Smooth muscle cell (in vitro differentiated cells): ENCODE measurements around the gene CDK6. TPM values are rescaled to one million over a fixed set of nuclear protein-coding genes. Genes with fewer than 3 reads are reported as not detected.
A peak's percentile ranks its signal among the peaks of the same experiment; 100 is the strongest.

Experiments used
- DNase-seq: peaks from one replicate; lab custom pipeline; 2025; ENCODE audit not compliant: unreplicated experiment; lab: John Stamatoyannopoulos, UW
- H2AFZ ChIP-seq: fragments of 200-600 bp; sonication (generic); 2 replicates; pipeline ENCODE4 v1.6.0; 2016; ENCODE audit warnings: antibody characterized with exemption, low read depth, mild to moderate bottlenecking
- H3F3A ChIP-seq: fragments of 200-600 bp; sonication (generic); 2 replicates; pipeline ENCODE4 v1.6.0; 2017; ENCODE audit warnings: antibody characterized with exemption, low read depth
- H3K27ac ChIP-seq: fragments of 200-600 bp; sonication (generic); 2 replicates; pipeline ENCODE4 v1.5.1; 2016; ENCODE audit warnings: low read depth, mild to moderate bottlenecking
- H3K27me3 ChIP-seq: fragments of 200-600 bp; sonication (generic); 2 replicates; pipeline ENCODE4 v1.6.1; 2016; ENCODE audit warnings: low read depth, mild to moderate bottlenecking
- H3K36me3 ChIP-seq: fragments of 200-600 bp; sonication (generic); 2 replicates; pipeline ENCODE4 v1.5.1; 2016; ENCODE audit warnings: low read depth
- H3K4me1 ChIP-seq: fragments of 200-600 bp; sonication (generic); 2 replicates; pipeline ENCODE4 v1.5.1; 2016; ENCODE audit warnings: low read depth
- H3K4me2 ChIP-seq: fragments of 200-600 bp; sonication (generic); 2 replicates; pipeline ENCODE4 v1.6.0; 2016; ENCODE audit warnings: mild to moderate bottlenecking
- H3K4me3 ChIP-seq: fragments of 200-600 bp; sonication (generic); 2 replicates; pipeline ENCODE4 v1.5.1; 2016; ENCODE audit warnings: mild to moderate bottlenecking
- H3K79me2 ChIP-seq: fragments of 200-600 bp; sonication (generic); 2 replicates; pipeline ENCODE4 v1.6.0; 2016; ENCODE audit warnings: low read depth, mild to moderate bottlenecking
- H3K9ac ChIP-seq: fragments of 200-600 bp; sonication (generic); 2 replicates; pipeline ENCODE4 v1.6.0; 2016; ENCODE audit warnings: low read depth
- H3K9me3 ChIP-seq: fragments of 200-600 bp; sonication (generic); replicated peaks from 2 replicates; pipeline ENCODE4 v1.5.1; 2016; ENCODE audit warnings: low read depth
- H4K20me1 ChIP-seq: fragments of 200-600 bp; sonication (generic); 2 replicates; pipeline ENCODE4 v1.6.0; 2016; ENCODE audit warnings: low read depth
- WGBS: methylation state at CpG from one replicate; pipeline ENCODE4 v1.1.7; 2016; ENCODE audit warnings: low lambda C conversion rate; 5-methylcytosine and 5-hydroxymethylcytosine counted together
- polyA plus RNA-seq: library from polyadenylated mRNA; unstranded; fragments of >200 nt; fragmentation: Nextera tagmentation; extraction: Ambion mirVana; gene quantifications from 2 replicates; pipeline ENCODE4 v1.2.1, GENCODE V29; 2016
- total RNA-seq: library from RNA; depleted of rRNA; stranded (reverse); fragments of >200 nt; gene quantifications from 2 replicates; pipeline ENCODE4 v1.2.3, GENCODE V29; 2014
- TF ChIP-seq, protein P1 (sequence below): fragments of 200-600 bp; sonication (generic); IDR thresholded peaks from 2 replicates; pipeline ENCODE4 v1.5.1; 2017; ENCODE audit warnings: borderline replicate concordance, mild to moderate bottlenecking, antibody characterized with exemption; ENCODE audit not compliant: insufficient read depth, poor library complexity, severe bottlenecking

Gene CDK6
- total and polyA plus RNA-seq, 2 experiments from 2014 or later, result 34.2 to 99.2 TPM

DNA sequence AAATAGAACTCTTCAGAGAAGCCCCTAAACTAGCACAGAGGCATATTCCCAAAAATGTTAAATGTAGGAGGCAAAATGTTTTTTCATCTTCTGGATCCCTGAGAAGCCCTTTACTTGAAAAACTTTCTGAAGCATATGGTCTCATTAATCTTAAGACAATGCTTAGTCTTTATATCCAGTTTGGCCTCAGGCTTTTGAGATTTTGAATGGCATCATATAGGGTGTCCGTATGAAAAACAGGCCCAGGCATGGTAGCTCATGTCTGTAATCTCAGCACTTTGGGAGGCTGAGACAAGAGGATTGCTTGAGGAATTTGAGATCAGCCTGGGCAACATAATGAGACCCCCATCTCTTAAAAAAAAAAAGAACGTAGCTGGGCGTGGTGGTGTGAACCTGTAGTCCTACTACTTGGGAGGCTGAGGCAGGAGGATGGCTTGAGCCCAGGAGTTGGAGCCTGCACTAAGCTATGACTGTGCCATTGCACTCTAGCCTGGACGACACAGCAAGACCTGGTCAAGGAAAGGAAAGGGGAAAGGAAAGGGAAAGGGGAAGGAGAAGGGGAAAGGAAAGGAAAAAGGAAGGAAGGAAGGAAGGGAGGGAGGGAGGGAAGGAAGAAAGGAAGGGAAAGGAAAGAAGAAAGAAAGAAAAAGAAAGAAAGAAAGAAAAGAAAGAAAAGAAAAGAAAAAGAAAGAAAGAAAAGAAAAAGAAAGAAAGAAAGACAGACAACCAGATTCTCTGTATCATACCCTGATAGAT, 119.4 kb downstream of the CDK6 start:
- Histone ChIP-seq H3K27ac (no peak overlapping the region), H3K4me3 (no peak overlapping the region), H3K36me3 (no peaks in the 10 kb centered on the region), H3F3A (no peaks in the 10 kb centered on the region), H3K27me3 (no peaks in the 10 kb centered on the region), H3K4me1 (no peaks in the 10 kb centered on the region), H2AFZ (no peak overlapping the region), H3K9me3 (no peaks in the 10 kb centered on the region), H3K9ac (no peak overlapping the region), H4K20me1 (peaks cover 51% of the 10 kb centered on the region), H3K4me2 (no peak overlapping the region), H3K79me2 (peaks cover 63% of the 10 kb centered on the region)
- TF ChIP-seq, protein P1, sequence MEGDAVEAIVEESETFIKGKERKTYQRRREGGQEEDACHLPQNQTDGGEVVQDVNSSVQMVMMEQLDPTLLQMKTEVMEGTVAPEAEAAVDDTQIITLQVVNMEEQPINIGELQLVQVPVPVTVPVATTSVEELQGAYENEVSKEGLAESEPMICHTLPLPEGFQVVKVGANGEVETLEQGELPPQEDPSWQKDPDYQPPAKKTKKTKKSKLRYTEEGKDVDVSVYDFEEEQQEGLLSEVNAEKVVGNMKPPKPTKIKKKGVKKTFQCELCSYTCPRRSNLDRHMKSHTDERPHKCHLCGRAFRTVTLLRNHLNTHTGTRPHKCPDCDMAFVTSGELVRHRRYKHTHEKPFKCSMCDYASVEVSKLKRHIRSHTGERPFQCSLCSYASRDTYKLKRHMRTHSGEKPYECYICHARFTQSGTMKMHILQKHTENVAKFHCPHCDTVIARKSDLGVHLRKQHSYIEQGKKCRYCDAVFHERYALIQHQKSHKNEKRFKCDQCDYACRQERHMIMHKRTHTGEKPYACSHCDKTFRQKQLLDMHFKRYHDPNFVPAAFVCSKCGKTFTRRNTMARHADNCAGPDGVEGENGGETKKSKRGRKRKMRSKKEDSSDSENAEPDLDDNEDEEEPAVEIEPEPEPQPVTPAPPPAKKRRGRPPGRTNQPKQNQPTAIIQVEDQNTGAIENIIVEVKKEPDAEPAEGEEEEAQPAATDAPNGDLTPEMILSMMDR, result no peak
- WGBS, result 90% methylated on average over 4 of the region's 4 CpGs
- DNase-seq, result no peak

DNA sequence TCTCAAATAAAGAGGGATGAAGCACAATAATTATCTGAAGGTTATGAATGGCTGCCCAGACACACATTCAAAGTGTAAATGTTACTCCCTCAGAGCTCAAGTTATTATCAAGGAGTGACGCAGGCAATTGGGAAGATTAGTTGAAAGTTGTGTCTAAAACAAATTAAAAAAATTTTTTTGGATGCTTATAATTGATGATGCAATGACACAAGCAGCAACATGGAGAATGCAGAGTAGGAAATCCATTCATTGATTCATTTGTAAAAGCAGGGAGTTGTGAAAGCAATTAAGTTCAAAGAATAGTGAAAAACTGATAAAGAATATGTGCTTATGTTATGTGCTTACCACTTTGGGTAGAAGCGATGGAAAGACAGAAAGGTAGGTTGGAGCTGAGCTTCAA, 120.4 kb downstream of the CDK6 start:
- TF ChIP-seq, protein P1, result no peak
- Histone ChIP-seq H3K36me3 (no peaks in the 10 kb centered on the region), H3K27ac (no peak overlapping the region), H3K4me2 (no peak overlapping the region), H3F3A (no peaks in the 10 kb centered on the region), H4K20me1 (peaks cover 47% of the 10 kb centered on the region), H3K79me2 (peaks cover 63% of the 10 kb centered on the region), H3K27me3 (no peaks in the 10 kb centered on the region), H3K4me3 (no peak overlapping the region), H2AFZ (no peak overlapping the region), H3K4me1 (no peaks in the 10 kb centered on the region), H3K9ac (no peak overlapping the region), H3K9me3 (no peaks in the 10 kb centered on the region)
- 93% methylated on average over 2 of the region's 2 CpGs for WGBS
- no peak for DNase-seq

DNA sequence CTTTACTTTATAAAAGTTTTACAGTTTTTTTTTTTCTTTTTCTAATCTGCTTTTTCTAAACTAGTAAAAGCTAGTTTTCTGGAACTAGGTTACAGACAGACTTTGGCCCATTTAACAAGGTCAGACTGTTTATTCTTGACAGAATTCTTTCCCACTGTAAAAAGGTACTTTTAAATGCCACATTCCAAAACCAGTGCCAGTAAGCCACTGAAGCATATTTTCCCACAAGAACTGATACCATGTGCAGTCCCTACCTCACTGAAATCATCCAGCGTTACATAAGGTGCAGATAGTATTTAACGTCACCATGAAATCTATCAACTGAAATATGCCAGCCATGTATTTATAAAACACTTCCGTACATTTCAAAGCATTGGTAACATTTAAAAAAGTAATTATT, 121.6 kb downstream of the CDK6 start:
- Histone ChIP-seq H3K36me3 (no peaks in the 10 kb centered on the region), H3K9ac (no peak overlapping the region), H3K27me3 (no peaks in the 10 kb centered on the region), H2AFZ (no peak overlapping the region), H3K4me2 (peak overlapping the region; percentile 50), H3K9me3 (no peaks in the 10 kb centered on the region), H3K79me2 (peaks cover 67% of the 10 kb centered on the region), H3K27ac (peak overlapping the region; percentile 51), H3K4me3 (no peak overlapping the region), H4K20me1 (peaks cover 37% of the 10 kb centered on the region), H3K4me1 (no peaks in the 10 kb centered on the region), H3F3A (no peaks in the 10 kb centered on the region)
- TF ChIP-seq, protein P1, result no peak
- WGBS, result 41% methylated on average over 3 of the region's 3 CpGs
- no peak for DNase-seq

DNA sequence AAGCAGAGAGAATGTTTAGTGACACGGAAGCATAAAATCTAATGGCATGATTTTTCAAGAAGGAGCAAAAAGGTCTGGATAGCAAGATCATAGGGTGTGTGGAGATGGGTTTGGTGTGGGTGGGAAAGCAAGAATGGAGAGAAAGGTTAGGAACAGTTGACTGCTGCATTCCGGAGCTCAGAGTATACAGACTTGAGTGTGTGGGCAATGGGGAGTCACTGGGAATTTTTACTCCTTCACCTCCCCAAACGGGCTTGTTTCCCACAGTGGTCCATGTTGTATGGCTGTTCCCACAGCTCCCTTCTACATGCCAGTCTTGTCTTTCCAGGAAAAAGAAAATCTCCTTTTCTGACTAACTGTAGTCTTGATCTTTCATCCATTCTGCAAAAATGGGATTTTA, 122.1 kb downstream of the CDK6 start:
- TF ChIP-seq, protein P1, result no peak
- peak overlapping the region; percentile 50 for H3K4me2 ChIP-seq
- H3K27ac ChIP-seq, result peak overlapping the region; percentile 51
- no peaks in the 10 kb centered on the region for H3K27me3 ChIP-seq
- no peak overlapping the region for H3K4me3 ChIP-seq
- no peak overlapping the region for H2AFZ ChIP-seq
- WGBS, result 62% methylated on average over 3 of the region's 3 CpGs
- H3K9me3 ChIP-seq, result no peaks in the 10 kb centered on the region
- H3K79me2 ChIP-seq, result peaks cover 68% of the 10 kb centered on the region
- no peaks in the 10 kb centered on the region for H3K4me1 ChIP-seq
- H3K9ac ChIP-seq, result no peak overlapping the region
- no peaks in the 10 kb centered on the region for H3F3A ChIP-seq
- H3K36me3 ChIP-seq, result no peaks in the 10 kb centered on the region
- peaks cover 32% of the 10 kb centered on the region for H4K20me1 ChIP-seq
- no peak for DNase-seq
